Activated CD8-positive, alpha-beta memory T cell treated with anti-CD3 and anti-CD28 coated beads for 36 hours (primary cell): ENCODE results near the gene SLC18A2. TPM values are rescaled to one million over a fixed set of nuclear protein-coding genes. Genes with fewer than 3 reads are reported as not detected.
"Not testable (repeated sequence)": the region's sequence is repeated elsewhere in the genome, so short reads cannot be mapped to it uniquely, and the experiment has no call there.

Experiments
- CTCF ChIA-PET: fragments of 350-600 bp; sonication (Branson Sonifier 250); formaldehyde crosslinking; loops from one replicate; lab custom pipeline; 2021; ENCODE audit warnings: antibody characterized with exemption; lab: Charles Lee
- POLR2A ChIA-PET: fragments of 350-600 bp; sonication (Branson Sonifier 250); formaldehyde crosslinking; loops from one replicate; lab custom pipeline; 2021; ENCODE audit warnings: antibody characterized with exemption; lab: Charles Lee
- total RNA-seq, 2 experiments: library from RNA; stranded (reverse); gene quantifications; one replicate each; pipeline ENCODE4 v1.2.3, GENCODE V29; 2021

SLC18A2 gene
- total RNA-seq, 2 experiments from 2014 or later: 0.04 TPM; not detected in 1

- ChIA-PET POLR2A (no interaction called here), CTCF (no interaction called here)
Observed at GRCh38 chr10:117226813-117227451, 14.0 kb upstream of the SLC18A2 start.

GRCh38 chr10:117228210-117228609 is 12.7 kb upstream of the SLC18A2 start:
- ChIA-PET CTCF (interaction anchor here (1.9 kb wide), 1 partner anchor 11 kb away, joined by 10 read pairs; no protein-coding TSS in a partner anchor), POLR2A (no interaction called here)

- POLR2A ChIA-PET: not testable (repeated sequence)
- CTCF ChIA-PET: interaction anchor here (1.9 kb wide), 1 partner anchor 13 kb away, joined by 10 read pairs; no protein-coding TSS in a partner anchor
Observed at GRCh38 chr10:117230107-117230506, 10.8 kb upstream of the SLC18A2 start.

- ChIA-PET CTCF (no interaction called here), POLR2A (no interaction called here)
Observed at GRCh38 chr10:117237401-117237991, 3.4 kb upstream of the SLC18A2 start.

- POLR2A ChIA-PET: no interaction called here
- CTCF ChIA-PET: no interaction called here
Observed at GRCh38 chr10:117239051-117239450, 1.9 kb upstream of the SLC18A2 start.

- ChIA-PET CTCF (interaction anchor here (0.7 kb wide), 1 partner anchor 53 kb away, joined by 3 read pairs; no protein-coding TSS in a partner anchor), POLR2A (no interaction called here)
Observed at GRCh38 chr10:117239721-117240620, 943 bp upstream of the SLC18A2 start.

- CTCF ChIA-PET: interaction anchor here (0.6 kb wide), 1 partner anchor 90 kb away, joined by 4 read pairs; no protein-coding TSS in a partner anchor
Observed at GRCh38 chr10:117241541-117242462, 888 bp downstream of the SLC18A2 start.

GRCh38 chr10:117242463-117242832 is 1.5 kb downstream of the SLC18A2 start:
- POLR2A ChIA-PET: no interaction called here
- CTCF ChIA-PET: no interaction called here

More at GRCh38 chr10:117241541-117242462, 888 bp downstream of the SLC18A2 start:
- POLR2A ChIA-PET: no interaction called here

- ChIA-PET CTCF (no interaction called here), POLR2A (no interaction called here)
Observed at GRCh38 chr10:117246997-117247671, 6.2 kb downstream of the SLC18A2 start.

GRCh38 chr10:117248750-117249465 is 8.0 kb downstream of the SLC18A2 start:
- CTCF ChIA-PET: no interaction called here
- POLR2A ChIA-PET: no interaction called here

- CTCF ChIA-PET: no interaction called here
- POLR2A ChIA-PET: no interaction called here
Observed at GRCh38 chr10:117249493-117250093, 8.7 kb downstream of the SLC18A2 start.

- POLR2A ChIA-PET: no interaction called here
- CTCF ChIA-PET: no interaction called here
Observed at GRCh38 chr10:117250411-117250810, 9.5 kb downstream of the SLC18A2 start.

GRCh38 chr10:117253908-117254307 is 13.0 kb downstream of the SLC18A2 start:
- CTCF ChIA-PET: no interaction called here
- POLR2A ChIA-PET: no interaction called here

GRCh38 chr10:117254338-117254737 is 13.4 kb downstream of the SLC18A2 start:
- ChIA-PET POLR2A (no interaction called here), CTCF (no interaction called here)

- POLR2A ChIA-PET: no interaction called here
Observed at GRCh38 chr10:117254774-117255735, 14.1 kb downstream of the SLC18A2 start.

GRCh38 chr10:117255835-117256460 is 15.0 kb downstream of the SLC18A2 start:
- POLR2A ChIA-PET: no interaction called here
- CTCF ChIA-PET: no interaction called here

More at GRCh38 chr10:117254774-117255735, 14.1 kb downstream of the SLC18A2 start:
- CTCF ChIA-PET: no interaction called here
